DMS 273 treated with DMSO at 0.1 percent for 48 hours (cell line): ENCODE results near the gene CDH4.

Experiments used
- DNase-seq: peaks from one replicate; lab custom pipeline; 2025; lab: John Stamatoyannopoulos, UW

Gene CDH4

DNA sequence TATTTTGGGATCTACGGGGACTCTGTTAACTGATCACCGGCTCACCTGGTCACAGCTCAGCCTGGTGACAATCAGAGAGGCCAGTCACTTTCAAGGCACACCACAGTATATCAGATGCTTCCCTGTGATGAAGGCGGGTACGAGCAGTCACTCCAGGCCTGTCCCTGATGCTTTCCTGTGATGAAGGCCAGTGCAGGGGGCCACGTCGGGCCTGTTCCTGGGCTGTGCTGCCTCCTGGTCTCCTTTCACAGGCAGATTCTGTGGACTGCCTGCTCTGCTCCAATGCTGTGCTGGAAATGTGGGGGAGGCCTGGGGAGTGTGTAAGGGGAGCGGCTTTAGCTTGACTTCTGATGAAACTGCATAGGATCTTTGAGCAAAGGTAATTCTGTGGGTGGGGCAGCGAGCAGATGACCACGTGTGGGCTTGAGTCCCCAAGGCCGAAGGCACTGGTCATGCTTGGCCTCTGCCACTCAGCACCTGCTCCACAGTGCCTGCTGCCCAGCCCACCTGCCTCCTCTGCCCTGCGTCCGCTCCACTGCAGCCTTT is 441.1 kb downstream of the CDH4 start:
- no peak for DNase-seq

DNA sequence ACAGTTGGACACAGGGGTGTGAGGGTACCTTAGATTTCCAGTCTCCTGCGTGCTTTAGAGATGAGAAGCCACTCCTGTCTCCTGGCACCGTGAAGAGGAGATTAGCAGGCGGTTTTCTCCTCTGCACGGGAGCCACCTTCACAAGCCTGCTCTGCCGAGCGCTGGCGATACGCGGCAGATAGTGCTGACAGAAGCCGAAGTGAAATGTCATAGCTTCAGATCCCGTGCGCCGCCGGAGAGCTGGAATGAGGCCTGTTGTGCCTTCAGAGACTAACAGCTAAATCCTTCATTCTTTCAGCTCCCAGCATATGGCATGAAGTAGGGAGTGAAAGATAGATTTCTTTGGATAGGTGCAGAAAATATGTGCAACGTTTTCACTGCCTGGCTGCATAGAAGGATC is 442.6 kb downstream of the CDH4 start:
- DNase-seq: no peak

DNA sequence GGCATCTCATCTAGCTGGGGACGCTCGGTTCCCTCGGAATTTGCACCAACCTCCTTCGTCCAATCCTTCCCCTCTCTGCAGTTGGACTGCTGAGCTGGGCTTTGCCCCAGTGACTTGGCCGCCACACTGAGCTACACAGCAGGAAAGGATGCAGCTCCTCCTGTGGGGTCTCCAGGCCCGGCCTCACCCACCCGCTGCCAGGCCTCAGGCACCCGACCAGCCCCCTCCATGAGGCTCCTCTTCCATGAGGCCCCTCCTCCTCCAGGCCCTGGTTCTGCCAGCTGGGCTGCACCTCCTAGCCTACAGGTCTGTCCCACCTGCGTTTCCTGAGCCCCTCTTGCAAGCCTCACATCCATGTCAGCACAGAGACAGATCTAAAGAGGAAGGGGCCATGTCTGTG is 443.7 kb downstream of the CDH4 start:
- no peak for DNase-seq

DNA sequence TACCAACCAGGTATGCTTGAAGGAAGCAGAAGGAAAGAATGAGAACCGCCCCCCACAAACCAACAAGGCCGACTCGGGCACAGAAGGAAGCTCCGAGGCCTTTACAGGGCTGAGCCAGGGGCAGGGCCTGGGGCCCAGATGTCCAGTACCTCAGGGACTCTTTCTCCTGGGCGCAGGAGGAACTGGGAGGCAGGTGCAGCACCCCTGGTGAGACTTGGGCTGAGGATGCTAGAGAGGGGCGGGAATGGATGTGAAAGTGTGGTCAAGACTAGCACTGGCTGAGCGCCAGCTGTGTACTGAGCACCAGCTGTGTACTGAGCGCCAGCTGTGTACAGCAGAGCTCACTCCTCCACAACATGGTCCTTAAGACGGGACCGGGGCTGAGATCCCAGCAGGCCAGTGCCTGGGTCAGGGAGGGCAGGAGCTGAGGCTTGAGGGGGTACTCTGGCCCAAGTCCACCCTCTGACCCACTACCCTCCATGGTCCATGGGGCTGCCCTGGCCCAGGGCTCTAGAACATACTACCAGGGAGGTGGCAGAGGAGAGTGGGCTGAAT is 444.2 kb downstream of the CDH4 start:
- DNase-seq: no peak

DNA sequence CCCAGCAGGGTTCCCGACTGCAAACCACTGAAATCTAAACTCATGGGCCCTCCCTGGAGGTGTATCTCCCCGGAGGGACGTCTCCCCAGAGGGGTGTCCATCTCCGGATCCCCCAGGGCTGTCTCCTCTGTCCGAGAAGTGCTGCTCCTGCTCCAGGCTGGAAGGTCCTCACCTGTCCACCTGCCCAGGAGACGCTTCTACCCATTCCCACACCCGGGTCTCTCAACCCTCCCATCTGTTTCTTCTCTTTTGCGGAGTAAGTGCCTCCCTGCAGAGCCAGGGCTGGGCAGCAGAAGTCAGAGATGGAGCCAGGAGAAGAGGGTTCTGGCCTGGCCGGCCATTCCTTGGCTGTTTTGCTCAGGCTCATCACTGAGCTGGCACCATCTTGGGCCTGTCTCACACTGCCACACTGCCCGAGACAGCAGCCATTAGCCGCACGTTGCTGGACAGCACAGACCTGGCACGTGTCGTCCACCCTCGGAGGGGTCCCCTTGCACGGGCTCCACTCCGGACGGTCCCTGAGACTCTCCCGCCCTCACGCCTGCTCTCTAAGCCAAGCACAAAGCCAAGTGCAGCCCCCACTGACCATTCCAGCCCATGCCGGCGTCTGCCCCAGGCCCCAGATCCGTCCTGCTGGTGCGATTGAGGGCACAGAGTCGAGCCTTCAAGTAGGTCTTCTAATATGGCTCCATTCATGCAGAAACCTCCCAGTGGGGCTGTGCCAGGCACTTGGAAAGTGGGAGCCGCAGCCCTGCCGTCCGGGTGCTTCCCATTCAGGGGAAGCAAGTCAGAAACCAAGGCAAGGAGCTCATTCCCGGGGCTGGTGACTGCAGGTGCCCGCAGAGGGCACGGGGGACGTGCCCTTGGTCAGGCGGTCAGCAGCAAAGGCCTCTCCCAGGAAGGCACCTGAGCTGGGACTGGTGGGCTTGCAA is 445.9 kb downstream of the CDH4 start:
- no peak for DNase-seq

DNA sequence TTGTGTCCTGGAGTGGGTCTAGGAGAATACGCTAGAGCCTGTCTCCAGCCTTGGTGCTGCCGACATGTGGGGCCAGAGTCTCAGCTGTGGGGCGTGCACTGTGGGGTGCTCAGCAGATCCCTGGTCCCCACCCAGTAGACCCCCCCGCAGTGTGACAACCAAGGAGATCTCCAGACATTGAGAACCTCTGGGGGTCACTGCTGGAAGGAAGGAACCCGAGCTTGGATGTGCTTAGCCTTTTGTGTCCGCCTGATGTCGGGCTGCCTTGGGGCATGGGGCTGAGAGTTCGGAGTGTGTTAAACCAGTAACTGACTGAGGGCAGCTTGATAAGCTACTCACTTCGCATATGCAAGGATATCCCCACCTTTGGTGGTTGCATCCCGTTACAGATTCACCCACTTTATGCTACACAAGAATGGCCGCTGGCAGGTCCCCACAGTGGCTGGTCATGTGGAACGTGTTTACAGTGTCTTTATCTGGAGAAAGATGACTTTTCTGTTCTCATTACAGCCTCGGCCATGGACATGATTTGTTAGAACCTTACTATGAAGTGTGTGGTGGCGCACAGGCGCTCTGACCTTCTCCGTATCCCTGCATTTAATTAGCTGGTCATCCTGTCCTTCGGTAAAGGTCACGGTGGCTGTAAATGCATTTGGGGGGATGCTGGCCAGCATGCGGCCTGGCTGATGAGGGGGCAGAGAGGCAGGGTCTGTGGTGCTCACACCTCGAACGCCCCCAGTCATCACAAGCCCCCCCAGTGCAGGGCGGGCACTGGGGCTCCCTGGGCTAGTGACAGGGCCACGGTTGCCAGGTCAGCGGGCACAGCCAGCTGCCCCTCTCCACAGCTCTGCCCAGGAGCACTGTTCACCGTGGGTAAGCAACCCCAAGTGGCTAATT is 446.8 kb downstream of the CDH4 start:
- no peak for DNase-seq

DNA sequence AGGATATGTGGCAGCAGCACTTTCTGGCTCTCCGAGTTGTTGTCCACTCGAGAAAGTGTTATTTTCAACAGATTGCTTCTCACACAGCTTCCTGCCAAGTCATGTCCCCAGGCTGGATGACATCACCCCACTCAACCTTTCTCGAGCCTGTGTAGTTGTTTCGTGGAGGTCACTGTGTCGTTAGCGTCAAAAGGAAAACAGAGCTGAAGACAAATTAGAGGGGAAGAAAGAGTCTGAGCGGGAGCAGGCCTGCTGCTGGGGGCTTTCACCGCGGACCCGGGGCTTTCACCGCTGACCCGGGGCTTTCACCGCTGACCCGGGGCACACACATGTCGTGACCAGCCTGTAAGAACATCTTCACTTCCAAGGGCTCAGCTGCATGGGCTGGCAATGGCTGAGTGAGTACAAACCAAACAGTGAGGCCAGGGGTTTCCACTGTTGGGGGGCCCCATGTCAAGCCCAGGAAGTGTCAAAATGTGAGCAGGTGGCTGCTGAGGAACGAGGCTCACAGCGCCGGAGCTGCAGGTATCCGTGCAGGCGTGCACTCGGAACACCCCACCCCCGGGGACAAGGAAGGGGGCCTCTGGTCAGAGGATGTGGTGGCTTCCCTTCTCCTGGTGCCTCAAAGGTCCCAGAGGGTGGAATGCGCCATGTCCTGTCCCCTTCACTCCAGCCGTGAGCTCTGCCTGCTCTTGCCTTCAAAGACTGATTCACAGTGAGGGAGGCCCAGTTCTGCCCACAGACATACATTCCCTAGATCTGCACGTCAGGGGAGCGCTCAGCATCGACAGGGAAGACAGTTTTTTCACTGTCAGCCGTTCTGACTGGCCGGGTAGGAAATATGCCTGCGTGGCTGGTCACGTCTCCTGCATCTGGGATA is 447.7 kb downstream of the CDH4 start:
- no peak for DNase-seq

DNA sequence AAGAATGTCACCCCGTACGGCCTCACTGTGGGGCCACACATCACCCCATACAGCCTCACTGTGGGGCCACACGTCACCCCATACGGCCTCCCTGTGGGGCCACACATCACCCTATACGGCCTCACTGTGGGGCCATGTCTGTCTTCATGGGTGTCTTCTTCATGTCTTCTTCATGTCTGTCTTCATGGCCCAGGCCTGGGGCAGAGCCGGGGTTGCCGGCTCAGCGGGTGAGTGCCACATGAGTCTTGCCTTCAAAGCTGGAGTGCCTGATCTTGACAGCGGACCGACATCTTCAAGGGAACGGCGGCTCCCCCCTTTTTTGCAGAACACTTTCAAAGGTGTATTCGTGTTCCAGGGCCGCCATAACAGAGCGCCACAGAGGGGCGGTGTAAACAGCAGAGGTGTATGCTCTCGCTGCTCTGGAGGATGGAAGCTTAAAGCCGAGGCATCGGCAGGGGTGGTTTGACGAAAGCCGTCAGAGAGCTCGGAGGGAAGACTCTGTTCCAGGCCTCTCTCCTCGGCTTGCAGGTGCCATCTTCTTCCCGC is 448.6 kb downstream of the CDH4 start:
- DNase-seq: no peak

DNA sequence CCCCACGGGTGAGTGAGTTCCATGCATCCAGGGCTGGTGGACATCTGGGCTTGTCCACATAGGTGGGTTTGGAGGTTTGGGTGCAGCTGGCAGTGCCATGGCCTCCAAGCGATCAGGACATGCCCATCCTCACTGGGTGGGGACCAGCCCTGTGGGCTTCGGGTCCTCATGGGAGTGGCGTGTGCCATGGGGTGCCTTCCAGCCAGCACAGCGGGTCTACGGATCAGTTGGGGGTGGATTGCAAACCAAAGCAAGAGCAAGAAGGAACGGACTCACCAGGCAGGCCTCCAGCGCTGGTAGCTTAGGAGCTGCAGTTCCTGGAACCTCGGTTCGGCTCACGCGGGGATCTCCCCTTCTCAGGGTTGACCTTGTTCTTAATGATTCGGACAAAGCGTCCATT is 449.3 kb downstream of the CDH4 start:
- DNase-seq: no peak

DNA sequence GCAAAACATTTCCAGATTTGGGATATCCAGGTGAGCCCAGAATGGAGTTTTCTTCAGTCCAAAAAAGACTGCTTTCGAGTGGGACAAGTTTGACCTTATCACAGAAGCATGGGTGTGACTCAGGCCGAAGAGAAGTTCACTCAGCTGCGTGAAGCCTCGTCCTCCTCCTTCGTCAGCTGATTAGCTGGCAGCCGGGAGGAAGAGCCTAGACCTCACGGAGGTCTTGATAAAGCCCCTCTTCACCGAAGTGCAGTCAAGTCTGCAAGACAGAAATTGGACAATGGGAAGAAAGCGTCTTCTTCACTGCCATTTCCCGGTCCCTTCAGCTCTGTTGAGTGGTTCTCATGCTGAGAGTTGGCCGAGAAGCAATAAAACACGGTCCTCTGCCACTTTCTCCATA is 449.7 kb downstream of the CDH4 start:
- DNase-seq: no peak

DNA sequence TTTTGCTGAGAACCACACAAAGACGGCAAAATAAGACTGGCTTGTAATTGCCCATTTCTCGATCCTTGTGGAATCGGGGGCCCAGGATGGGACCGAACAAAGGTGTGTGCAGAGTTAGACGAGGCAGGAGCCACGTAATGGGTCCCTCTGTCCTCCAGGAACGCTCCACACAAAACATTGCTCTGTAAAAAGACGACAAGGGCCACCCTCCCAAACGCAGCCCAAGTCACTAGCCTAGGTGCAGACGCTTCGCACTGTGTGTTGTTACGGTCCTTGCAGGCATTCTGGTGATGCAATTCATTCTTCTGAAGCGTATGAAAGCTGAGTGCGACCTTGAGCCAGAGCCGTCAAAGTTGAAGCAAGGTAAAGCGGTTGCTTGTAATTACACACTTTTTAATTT is 450.2 kb downstream of the CDH4 start:
- DNase-seq: no peak

DNA sequence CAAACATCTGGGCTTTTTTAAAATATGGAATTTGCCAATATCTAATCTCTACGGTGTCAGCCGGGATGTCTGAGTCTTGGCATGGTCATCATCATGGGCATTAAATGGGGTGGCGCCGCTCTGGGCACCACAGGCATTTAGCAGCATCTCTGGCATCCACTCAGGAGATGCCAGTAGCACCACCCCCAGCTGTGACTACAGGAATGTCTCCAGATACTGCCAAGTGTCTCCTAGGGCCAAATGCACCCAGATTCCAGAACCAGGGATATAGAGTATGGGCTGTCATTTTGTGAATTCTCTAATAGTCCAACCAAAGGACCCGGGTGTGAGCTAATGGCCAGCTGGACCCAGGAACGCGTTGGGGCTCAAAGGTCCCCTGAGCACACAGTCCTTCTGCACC is 452.6 kb downstream of the CDH4 start:
- DNase-seq: no peak

DNA sequence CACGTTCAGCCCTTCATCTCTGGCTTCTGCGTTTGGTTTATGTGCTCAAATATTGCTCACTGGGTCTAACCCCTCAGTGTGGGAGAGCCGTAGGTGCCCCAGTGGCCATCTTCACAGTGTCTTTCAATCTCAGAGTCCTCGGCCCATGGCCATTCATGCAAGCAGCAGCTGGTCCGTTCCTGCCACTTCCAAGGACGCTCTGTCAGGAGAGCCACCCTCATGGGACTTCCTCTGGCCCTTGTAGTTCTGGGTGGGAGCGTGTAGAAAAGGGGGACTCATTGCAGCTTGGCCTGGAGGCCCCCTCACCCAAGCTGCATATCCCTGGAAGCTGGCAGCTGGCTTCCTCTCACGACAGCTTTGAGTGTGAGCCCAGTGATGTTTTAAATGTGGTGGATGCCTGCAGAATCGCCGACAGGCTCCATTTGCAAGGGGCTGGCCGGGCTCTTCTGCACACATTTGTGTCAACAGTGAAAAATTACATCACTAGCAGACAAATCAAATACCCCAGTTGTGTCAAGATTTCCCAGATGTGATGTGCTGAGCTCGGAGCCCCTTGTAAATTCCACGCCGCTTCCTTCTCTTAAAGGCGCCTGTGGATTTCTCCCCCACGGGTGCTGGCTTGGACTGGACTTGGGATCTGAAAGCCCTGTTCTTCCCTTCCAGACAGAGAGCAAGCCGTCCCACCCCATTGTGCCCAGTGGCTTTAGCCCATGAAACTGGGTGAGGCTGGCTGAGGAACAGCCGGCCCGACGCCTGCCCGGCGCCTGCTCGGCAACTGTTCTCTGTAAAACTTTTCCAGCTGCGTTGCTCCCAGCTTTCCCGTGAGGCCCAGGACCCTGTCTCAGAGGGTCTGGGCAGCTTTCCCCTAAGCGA is 453.6 kb downstream of the CDH4 start:
- DNase-seq: no peak

DNA sequence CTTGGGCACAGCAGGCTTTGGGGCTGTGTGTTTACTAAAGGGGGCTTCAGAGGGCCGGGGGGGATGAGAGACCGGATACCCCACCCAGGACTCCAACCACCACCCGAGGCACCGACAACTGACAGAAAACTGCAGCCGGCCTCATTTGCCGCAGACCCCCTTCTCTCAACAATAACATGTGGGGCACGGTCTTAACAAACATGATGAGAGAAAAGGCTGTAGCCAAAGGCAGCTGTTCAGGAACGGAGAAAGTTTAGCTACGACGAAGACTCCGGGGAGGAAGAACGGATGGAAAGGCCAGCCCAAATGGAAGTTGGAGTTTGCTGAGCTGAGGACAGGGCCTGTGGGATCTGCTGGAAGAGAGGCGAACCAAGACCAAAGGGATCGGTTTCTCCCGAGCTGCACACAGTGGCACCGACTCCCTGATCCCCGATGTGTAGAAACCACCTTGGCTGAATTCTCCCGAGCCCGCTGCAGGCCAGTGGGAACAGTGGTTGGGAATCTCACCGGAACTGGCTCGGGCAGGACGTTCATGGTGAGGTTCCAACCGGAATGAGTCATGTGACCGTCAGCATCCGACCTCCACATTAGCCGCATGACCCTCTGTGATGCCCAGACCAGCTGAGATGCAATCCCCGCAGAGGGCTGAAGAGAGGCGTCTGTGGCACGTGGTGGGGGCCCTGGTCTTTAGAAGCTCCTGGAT is 454.3 kb downstream of the CDH4 start:
- no peak for DNase-seq

DNA sequence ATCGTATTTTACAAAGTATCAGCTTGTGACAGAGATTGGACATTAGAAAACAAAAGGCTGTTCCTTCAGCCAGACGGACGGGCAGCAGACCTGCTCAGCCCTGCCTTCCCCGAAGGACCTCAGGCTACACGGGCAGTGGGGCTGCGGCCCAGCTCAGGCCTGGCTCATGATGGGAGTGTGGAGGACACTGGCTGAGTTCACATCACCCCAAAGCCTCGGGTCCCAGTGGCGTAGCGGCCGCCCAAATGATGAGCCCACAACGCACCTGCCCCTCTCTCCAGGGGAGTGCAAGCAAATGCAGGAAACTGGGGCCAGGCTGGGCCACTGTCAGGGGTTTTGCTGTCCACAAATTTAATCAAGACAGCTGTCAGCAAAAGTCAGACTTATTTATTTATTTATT is 456.8 kb downstream of the CDH4 start:
- DNase-seq: no peak

DNA sequence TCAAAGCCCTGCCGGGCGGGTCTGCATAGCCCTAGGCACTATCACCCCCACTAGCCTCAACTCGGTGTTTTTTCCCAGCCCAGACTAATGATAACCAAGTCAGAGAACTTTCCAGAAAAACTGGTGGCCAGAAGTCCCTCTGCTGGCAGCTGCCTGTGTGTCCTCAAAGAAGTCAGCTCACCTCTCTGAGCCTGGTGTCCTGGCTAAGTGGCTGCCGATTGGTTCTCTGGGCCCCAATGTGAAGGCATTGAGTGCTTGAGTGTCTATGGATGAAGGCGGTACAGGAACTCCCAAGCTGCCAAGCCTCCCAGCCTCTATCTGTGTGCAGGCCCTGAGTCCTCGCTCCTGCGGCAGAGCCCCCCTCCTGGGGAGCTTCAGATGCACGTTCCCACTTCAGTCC is 458.0 kb downstream of the CDH4 start:
- no peak for DNase-seq

DNA sequence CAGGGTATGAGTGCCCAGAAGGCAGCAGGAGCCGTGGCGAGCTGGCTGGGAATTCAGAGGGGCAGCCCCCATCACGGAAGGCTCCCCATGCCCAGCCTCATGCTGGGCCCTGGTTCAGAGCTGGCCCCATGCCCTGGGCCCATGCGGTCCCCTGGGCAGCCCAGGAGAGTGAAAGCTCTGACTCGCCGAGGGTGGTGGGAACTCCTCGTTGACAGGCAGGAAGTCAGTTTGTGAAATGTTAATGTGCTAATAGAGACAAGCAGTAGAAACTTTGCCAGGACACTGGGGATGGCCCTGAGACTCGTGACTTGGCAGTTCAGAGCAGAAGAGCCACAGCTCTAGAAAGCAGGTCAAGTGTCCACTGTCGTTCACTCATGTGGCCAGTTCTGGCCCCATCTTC is 460.6 kb downstream of the CDH4 start:
- no peak for DNase-seq

DNA sequence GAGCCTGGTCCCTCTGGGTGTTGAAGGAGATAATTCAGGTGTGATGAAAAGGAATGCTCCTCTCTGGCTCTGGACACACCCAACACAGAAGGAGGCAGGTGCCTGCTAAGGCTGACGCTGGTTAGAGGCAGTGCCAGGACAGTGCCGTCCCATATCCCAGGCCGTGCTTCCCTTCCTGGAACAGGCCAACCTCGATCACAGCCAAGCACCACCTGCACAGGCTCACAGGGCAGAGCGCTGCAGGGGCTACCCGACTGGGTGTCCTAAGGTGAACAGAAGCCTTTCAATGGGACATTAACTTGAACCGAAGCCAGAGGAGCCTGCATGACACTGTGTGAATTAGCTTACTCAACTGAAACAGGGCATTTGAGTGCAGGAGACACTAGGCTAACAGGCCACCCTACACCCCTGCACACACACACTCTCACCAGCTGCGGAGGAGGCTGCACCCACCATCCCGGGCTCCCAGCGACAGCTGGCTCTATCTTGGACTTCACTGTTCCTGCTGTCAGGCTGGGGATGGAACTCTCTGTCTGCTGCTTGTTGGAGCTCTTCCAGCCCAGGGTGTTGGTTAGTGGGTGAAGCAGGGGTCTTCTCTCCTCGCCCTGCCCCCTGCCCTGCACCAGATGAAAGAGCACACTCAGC is 466.4 kb downstream of the CDH4 start:
- DNase-seq: no peak
